ENCODE data around the gene INPP5F. TPM values are rescaled to one million over a fixed set of nuclear protein-coding genes. Genes with fewer than 3 reads are reported as not detected.

Gene INPP5F
- polyA plus RNA-seq, 1 experiment = 22.3 TPM

DNA sequence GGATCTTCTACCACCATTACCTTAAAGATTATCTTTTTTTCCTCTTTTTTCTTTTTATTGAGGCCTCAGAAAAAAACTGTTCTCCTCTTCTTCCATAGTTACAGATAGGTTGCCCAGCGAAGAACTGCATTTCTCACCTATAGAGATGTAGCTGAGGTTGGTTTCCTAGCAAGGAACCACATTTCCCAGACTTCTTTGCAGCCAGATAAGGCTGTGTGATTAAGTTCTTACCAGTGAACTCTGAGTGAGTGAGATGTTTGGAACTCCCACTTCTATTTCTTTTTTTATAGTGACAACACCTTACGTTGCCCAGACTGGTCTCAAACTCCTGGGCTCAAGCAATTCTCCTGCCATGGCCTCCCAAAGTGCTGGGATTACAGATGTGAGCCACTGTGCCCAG lies 152.7 kb downstream of the INPP5F start:
- TF ChIP-seq CTCF (IDR thresholded peaks at IDR 0.05; ENCODE audit: low read depth, low read length) = no peak
- no peak for DNase-seq (ENCODE audit: low read depth, low spot score)
- ChIA-PET POLR2A (no interaction called here), CTCF (no interaction called here)
- Histone ChIP-seq H3K27me3 (ENCODE audit: control insufficient read depth, insufficient read depth, low read length) (no peaks in the 10 kb centered on the region), H3K9me3 (ENCODE audit: control insufficient read depth, insufficient read depth, low read length) (no peaks in the 10 kb centered on the region), H3K4me3 (ENCODE audit: low read depth, low read length) (no peak overlapping the region), H3K27ac (ENCODE audit: low read depth, low read length) (no peak overlapping the region)

Small RNAs within 50 kb of the gene (small RNA-seq; reads per million reads assigned to genes)
- gene RN7SL846P (ENCODE audit: insufficient read length, low read depth) = not detected

Other genes with a start within 250 kb of the INPP5F start
- gene RGS10, start 183.3 kb upstream of the INPP5F start, polyA plus RNA-seq (2011; rRNA removed) = 174 and 219 TPM in 2 replicates
- 86.0 and 113 TPM in 2 replicates for gene TIAL1, start 129.1 kb upstream of the INPP5F start, polyA plus RNA-seq (2011; rRNA removed)
- 12.7 and 20.1 TPM in 2 replicates for gene BAG3, start 74.7 kb upstream of the INPP5F start, polyA plus RNA-seq (2011; rRNA removed)
- gene MCMBP, start 146.8 kb downstream of the INPP5F start, polyA plus RNA-seq (2011; rRNA removed) = 51.6 and 61.4 TPM in 2 replicates
- gene SEC23IP, start 166.7 kb downstream of the INPP5F start, polyA plus RNA-seq (2011; rRNA removed) = 54.9 and 62.8 TPM in 2 replicates

Measured in AG04450 (cell line).